DMS 273 (cell line): ENCODE data around the gene UBAC2.
"Not testable (repeated sequence)": the region's sequence is repeated elsewhere in the genome, so short reads cannot be mapped to it uniquely, and the experiment has no call there.

ENCODE experiments used
- DNase-seq: peaks from one replicate; lab custom pipeline; 2025; ENCODE audit not compliant: unreplicated experiment; lab: John Stamatoyannopoulos, UW

The UBAC2 gene

DNA sequence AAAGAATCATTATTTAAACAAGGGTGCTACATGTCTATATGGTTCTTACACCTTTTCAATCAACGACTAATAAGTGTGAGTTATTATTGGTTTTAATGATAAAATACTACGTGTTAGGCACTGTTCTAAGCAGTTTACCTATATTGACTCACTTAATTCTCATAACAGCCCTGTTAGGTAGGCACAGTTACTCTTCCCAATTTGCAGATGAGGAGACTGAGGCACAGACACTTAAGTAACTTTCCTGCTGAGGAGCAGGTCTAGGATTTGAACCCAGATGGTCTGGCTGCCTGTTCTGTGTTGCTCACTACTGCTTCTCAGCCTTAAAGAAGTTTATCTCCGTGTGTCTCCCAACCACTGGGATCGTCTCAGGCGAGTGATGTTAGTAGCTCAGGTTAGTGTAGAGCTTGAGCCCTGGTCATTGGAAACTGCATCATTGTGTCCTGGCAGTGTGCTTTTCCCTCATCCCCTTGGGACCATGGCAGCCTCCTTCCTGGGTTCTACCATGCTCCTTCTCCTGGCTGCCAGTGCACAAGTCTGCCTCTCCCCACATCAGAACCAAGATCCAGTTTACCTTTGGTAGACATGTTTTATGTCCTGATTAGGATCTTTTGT, 10.9 kb downstream of the UBAC2 start:
- no peak for DNase-seq

DNA sequence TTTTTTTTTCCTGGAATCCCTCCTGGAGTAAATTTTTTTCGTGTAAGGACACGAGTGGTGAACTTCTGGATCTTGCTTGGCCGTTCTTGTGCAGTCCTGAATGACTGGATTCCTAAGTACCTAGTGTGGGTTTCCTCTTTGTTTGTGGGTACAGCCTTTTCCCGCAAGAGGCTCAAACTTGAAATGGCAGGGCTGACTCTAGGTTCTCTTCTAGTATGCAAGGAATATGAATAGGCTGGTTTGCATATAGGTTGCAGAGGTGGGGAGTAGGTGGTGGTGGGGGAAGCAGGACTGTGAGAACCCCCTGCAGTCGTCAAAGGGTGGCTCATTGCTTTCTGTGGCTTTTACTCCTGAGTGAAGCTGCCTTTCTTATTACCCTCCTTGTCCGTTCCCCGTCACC, 13.6 kb downstream of the UBAC2 start:
- DNase-seq = no peak

DNA sequence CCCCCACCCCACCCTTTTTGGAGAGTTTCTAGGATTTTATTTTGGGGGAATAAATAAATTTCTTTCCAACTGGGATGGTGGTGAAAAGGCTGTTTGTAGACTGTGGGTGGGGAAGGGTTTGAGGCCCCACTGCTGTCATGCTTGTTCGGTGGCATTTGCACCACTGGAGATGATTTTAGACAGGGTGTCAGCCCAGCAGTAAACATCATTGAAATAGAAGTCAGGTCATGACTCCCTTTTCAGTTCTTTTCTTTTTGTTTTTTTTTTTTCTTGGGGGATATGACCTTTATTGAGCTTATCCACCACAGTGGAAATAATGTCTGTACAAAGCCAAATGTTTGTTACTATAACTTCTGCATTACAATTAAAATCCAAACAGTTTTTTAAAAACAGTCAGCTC, 14.1 kb downstream of the UBAC2 start:
- DNase-seq = no peak

DNA sequence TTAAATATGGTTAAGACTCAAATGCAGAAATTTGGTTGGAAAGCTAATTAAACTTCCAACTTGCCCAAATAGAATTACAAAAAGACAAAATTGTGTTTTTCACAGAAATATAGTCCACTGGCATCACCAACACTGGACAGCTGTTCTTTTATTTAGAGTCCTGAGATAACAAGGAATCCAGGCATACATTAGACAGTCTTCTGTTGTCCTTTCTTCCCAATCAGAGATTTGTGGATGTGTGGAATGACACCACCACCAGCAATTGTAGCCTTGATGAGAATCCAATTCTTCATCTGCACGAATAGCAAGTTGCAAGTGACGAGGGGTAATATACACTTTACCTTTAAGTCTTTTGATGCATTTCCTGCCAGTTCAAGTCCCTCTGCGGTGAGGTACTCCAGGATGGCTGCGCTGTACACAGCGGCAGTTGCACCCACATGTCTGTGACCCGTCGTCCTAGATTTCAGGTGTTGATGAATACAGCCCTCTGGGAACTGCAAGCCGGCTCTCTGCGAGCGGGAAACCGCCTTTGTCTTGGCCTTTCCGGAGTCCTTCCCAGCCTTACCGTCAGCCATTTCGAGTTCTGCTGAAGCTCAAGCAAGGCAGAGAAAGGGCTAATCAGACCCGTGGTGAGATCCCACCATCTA, 14.7 kb downstream of the UBAC2 start:
- DNase-seq = no peak

DNA sequence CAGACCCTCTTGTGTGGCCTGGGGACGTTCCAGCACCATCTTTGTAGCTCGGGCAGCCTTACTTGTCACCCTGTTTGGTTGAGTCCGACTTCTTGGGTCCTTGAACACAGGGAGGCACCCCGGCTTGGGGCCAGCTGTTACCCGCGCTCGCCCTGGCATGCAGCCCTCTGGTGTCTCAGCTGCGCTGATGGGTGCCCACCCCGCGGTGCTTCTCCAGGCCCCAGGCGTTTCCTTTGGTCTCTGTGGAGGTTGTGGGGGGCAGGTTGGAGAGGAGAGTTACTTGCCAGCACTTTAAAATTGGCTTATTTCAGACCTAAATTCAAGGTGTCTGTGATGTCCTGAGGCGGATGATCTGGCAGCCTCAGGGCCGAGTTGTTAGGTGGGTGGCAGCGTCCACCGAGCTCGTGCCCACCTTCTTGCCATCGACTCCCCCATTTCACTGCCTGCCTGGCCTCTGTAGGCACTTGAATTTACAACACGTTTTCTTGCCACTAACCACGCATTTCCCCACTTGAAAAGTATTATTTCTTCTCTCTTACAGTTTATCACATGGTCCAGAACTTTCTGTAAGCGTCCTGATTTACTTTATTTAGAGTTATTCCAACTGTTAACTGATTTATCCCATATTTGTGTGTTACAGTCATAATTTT, 16.9 kb downstream of the UBAC2 start:
- no peak for DNase-seq

DNA sequence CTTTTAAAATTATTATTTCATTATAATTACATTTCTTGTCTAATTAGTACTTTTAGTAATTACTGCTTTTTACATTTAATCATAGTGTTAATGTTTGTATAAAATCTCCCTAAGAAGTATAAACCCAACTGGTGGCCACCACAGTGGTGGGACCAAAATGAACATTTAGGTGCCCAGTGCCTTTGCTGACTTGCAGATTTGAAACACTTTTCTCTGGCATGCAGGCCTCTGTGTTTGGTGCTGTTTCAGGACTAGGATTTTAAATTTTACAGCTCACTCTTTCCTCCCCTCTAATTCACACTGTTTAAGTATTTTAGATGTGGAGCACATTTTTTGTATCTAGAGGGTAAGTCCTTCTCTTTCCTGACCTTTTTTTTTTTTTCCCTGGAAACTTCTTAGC, 17.5 kb downstream of the UBAC2 start:
- DNase-seq = no peak

DNA sequence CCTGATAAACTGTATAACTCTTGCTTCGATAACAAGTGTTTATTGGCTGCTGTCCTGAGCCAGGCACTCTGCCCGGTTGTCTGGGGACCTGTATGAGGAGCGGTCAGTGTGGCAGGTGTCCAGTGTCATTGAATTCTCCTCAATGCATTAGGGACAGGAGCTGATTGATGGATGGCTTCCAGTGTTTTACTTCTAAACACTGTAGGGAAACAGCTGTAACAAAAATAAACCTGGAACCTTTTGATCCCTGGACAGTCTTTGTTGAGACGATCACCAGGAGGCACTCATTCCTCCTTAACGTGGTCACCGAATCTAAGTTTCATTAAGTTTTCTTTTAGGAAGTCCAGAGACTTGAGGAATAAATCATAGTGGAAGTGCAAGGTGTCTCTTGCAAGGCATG, 17.9 kb downstream of the UBAC2 start:
- DNase-seq = no peak

DNA sequence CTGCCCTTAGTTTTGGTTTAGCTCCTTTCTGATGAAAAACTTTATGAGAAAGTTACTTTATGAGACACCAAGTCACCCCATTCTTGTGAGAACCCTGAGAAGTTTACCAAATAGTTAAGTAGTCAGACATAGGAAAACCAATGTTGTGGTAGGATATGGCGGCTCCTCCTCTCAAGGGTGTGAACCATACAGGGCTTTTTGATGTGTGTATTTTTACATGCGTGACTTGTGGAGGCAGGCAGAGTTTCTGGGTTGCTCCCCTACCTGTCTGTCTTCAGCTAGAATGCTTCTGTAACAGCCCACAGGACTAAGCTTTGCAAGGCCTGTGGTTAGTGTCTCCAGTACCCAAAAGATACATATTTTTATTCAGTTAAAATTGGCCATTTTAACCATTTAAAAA, 18.3 kb downstream of the UBAC2 start:
- no peak for DNase-seq

DNA sequence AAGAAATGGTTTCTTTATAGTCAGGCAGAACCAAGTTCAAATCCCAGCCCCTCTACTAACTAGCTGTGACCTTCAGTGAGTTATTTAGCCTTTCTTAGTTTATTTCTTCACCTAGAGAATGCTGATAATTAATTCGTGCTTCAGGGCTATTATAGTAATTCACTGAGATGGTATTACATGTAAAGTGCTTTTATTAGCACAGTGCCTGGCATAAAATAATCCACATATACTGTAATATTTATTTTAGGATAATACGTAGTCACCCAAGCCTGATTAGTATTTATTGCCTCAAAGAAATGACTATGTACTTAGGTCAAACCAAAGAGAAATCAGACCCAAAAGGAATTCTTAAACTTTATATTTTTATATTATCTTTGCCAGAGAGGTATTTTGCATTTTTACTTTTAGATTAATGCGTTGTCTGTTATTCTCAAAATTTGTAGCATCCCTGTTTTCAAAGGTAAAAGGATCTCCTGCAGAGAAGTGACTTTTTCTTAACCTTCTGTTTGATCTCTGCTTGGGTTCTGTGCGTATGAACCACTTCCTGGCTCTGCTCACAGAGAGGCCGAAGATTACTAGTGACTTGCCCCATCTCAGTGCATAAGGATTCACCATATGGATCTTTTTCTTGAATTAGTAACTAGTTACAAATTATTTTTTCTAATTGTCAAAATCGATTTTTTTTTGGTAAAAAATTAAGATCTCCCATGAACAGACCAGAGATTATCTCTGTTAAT, 19.7 kb downstream of the UBAC2 start:
- no peak for DNase-seq

DNA sequence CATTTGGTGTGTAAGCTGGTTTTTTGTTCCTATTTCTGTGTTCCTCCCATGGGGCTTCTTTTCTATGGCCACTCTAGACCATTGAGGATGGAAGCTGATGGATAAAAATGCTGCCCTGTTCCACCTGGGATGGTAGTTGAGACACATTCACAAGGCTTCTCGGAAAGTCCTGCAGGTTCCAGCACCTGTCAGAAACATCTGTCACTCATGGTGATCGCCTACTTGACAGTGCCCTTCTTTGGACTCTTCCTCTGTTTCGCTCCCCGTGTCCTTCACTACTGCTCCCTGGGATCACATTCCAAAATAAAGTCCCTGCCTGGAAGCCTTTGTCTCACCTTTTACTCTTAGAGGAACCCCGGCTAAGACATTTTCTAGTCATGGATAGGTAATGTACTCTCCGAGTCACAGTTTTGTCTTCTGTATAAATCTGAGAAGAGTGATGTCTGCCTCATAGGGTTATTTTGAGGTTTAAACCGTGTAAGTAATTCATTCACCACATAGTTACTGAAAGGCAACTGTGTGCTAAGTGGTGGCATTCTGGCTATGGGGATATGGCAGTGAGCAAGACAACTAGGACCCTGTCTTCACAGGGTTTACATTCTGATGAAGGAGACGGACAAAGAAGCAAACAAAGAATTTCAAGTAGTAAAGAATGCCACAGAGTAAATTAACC, 21.0 kb downstream of the UBAC2 start:
- no peak for DNase-seq

DNA sequence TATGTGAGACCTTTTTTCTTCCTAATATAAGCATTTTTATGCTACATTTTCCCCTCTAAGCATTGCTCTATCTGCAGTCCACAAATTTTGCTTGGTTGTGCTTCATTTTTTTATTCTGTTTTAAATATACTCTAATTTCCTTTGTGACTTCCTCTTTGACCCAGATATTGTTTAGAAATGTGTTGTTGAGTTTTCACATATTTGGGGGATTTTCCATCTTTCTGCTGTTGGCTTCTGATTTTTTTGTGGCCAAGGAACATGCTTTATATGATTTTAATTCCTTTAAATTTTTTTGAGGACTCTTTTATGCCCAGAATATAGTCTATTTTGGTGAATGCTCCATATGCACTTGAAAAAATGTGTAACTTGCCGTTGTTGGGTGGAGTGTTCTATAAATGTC, 22.9 kb downstream of the UBAC2 start:
- DNase-seq = no peak

DNA sequence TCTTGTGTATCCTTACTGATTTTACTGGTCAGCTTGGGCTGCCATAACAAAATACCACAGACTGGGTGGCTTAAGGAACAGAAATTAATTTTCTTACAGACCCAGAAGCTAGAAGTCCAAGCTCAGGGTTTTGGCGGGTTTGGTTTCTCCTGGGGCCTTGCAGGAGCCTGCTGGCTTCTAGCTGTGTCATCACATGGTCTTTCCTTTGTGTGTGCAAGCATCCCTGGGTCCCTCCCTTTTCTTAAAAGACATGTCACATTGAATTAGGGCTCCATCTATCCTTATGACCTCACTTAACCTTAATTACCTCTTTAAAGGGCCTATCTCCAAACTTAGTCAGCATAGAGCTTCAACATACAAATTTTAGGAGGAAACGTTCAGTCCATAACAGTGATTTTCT, 23.4 kb downstream of the UBAC2 start:
- DNase-seq = no peak

DNA sequence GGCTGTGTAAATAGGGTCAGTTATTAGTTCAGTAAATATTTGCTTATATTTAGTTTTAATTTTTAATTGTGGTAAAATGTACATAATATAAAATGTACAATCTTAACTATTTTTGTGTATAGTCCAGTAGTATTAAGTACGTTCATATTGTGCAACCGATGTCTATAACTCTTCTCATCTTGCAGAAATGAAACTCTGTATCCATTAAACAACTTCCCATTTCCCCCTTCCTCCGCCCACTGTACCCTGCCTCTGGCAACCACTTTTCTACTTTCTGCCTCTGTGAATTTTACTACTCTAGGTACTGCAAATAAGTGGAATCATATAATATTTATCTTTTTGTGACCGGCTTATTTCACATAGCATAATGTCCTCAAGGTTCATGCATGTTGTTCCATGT, 24.4 kb downstream of the UBAC2 start:
- no peak for DNase-seq

DNA sequence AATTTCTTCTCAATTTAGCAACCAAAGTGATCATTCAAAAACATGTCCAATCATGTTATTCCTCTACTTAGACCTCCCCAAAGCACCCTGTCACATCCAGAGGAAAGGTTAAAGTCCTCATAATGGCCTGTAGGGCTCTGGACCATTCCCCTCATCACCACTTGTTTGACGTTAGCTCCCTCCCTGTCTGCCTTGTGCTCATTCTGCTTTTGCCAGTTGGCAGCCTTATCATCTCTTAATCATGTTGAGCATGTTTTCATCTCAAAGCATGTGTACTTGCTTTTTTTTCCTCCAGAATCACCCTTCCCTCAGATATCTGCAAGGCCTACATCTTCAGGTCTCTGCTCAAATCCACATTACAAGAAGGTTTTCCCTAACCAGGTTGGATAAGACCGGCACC, 25.9 kb downstream of the UBAC2 start:
- DNase-seq = no peak

DNA sequence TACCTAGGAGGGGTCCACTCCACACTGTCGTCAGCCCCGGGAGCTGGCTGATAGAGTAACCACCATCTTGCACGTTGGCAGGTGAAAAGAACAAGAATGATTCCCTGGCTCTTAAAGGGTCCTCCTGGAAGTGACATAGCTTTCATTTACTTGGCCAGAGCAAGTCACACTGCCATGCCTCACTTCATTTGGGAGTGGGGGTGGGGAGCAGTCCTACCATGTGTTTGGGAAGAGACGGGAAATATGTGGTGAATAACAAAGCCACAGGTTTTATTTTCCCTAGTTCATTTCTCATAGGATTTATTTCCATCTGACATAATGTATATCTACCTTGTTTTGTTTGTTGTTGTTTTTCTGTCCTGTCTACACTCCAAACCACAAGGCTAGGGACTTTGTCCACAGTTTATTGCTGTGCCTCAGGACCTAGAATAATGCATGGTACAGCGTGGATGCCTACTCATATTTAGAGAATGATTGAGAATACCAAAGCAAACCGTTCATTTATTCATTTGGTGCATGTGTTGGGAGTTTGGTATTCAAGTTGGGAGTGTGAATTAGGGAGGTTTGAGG, 26.8 kb downstream of the UBAC2 start:
- DNase-seq = no peak

DNA sequence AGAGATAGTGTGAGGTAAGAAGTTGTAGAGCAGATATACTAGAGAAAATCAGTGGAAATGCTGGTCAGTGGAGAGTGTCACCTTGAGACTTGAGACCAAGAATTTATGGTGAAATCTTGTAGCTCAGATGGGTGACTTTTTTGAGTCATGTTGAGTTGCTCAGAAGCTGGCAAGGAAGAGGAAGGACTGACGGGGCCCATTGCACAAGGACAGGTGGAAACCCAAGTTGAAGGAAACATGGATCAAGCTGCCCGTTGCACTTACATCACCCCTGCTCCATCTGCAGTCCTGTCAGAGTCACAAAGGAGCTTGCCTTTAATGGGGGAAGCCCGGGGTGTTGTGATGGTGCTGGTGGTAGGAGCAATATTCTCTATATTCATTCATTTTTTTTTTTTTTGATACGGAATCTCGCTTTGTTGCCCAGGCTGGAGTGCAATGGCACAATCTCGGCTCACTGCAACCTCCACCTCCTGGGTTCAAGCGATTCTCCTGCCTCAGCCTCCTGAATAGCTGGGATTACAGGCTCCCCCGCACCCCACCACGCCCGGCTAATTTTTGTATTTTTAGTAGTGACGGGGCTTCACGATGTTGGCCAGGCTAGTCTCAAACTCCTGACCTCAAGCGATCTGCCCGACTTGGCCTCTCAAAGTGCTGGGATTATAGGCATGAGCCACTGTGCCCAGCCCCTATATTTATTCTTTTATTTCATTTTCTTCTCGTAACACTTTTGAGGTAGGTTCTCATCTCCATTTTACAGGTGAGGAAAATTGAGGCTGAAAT, 27.4 kb downstream of the UBAC2 start:
- no peak for DNase-seq

DNA sequence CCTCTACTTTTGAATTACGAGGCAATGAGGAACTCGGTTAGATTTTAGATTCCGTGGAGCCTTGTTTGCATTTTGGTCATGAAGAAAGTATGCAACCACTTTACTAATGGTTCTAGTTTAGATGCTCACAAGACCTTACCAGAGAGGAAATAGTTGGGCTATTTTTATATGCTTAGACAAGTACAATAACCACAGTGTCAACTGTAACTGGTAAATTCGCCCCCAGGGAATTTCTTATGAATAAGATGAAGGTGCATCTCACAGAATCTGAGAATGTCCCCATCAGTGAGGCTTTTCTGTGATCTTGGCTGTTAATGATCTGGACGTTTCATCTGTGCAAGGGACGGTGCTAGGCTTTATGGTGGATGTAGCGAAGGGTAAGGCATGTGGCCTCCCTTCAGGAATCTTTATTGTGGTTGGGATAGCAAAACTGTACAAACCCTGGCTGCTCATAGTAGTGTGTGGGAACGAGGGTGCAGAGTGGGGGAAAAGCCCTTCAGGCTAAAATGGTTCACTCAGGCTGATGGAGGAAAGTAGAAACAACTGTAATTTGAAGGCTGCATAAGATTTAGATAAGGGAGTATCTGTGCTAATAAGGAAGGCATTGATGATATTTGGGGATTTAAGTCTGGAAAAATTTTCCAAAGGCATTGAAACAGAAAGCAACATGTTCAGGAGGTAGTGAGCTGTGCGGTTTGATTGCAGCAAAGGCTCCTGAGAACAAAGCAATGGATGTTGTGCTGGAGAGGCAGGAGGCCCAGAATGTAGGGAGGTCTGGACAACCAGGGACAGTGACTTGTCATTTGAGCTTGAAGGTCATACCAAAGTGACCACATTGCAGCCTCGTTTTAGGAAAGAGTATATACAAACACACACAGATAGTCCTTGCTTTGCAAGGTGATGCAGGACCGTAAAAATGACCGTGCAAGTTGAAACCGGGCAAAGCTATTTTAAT, 28.4 kb downstream of the UBAC2 start:
- DNase-seq = no peak

DNA sequence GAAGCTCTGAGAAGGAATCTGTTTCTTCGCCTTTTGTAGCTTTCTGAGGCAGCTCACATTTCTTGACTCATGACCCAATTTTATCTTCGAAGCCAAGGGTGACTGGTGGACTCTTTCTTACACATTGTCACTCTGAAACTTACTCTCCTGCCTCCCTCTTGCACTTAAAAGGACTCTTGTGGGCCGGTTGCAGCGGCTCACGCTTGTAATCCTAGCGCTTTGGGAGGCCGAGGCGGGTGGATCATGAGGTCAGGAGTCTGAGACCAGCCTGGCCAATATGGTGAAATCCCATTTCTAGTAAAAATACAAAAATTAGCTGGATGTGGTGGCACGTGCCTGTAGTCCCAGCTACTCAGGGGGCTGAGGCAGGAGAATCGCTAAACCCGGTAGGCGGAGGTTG, 29.9 kb downstream of the UBAC2 start:
- DNase-seq = not testable (repeated sequence)

DNA sequence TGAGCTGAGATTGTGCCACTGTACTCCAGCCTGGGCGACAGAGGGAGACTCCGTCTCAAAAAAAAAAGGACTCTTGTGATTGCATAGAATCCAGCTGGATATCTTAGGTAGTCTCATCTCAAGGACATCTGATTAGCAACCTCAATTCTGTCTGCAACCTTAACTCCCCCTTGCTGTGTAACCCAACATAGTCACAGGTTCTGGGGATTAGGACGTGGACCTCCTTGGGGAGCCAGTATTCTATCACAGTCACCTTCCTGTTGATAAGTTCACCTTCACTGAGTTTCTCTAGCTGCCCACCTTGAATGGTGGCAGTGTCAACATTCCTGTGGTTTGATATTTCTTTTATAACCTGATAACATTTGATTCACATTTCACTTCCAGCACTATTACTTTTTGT, 30.3 kb downstream of the UBAC2 start:
- no peak for DNase-seq
